HUES48 (cell line): ENCODE measurements around the gene TM9SF3.

Experiments used
- H3K27ac ChIP-seq: one replicate; pipeline ENCODE4 v1.7.0; 2013; ENCODE audit warnings: low read depth, low read length, inconsistent platforms
- H3K27me3 ChIP-seq: 2 replicates; pipeline ENCODE4 v1.6.1; 2013; ENCODE audit warnings: mild to moderate bottlenecking, low read length; ENCODE audit not compliant: control insufficient read depth, insufficient read depth
- H3K36me3 ChIP-seq: 2 replicates; pipeline ENCODE4 v1.6.1; 2013; ENCODE audit warnings: low read length; ENCODE audit not compliant: control insufficient read depth, insufficient read depth
- H3K4me1 ChIP-seq: 2 replicates; pipeline ENCODE4 v1.6.1; 2013; ENCODE audit warnings: mild to moderate bottlenecking, low read length; ENCODE audit not compliant: control insufficient read depth, insufficient read depth
- H3K4me3 ChIP-seq: 2 replicates; pipeline ENCODE4 v1.5.1; 2013; ENCODE audit warnings: mild to moderate bottlenecking, low read depth, low read length
- H3K9ac ChIP-seq: 2 replicates; pipeline ENCODE4 v1.6.1; 2013; ENCODE audit warnings: mild to moderate bottlenecking, low read depth, low read length, moderate library complexity
- H3K9me3 ChIP-seq: 2 replicates; pipeline ENCODE4 v1.6.1; 2013; ENCODE audit warnings: low read length; ENCODE audit not compliant: control insufficient read depth, insufficient read depth

The TM9SF3 gene

DNA sequence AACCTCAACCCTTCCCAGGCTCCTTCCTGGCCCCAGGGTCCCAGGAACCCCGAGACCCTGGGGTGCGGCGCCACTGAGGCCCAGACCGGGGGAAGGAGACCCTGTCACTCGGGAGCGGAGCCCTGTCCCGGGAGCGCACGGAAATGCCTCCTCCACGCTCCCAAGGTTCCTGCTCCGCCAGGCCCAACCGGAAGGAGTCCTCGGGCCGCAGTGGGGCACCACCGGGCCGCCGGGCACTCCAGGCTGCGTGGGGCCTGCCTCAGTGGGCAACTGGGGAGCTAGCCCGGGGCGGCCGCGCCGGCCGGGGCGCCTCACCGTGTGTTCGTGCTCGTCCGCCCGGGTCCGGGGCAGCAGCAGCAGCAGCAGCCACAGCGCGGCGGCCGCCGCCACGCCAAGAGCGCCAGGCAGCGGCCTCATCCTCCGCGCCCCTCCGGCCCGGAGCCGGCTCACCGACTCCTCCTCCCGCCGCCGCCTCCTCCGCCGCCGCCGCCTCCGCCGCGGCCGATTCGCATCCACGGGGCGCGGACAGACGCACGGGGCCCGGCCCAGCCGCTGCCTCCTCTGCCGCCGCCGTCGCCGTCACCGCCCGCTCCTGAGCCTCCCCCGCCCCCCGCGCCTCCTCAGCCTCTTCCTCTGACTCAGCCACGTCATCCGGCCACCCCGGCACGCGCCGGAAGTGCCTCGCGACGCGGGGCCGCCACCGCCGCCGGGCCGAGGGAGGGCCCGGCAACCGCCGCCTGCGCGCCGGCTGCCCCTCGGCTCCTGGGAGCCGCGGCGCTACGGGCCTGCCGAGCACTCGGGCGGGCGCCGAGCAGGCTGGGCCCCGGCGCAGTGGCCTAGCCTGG is at the start of gene TM9SF3:
TM9SF3 (minus strand) TSS at position 594 of the 845 bp plus-strand sequence; CDS start at position 417, 177 bp downstream.
- Histone ChIP-seq H3K9me3 (no peaks in the 10 kb centered on the region), H3K4me3 (peak within 1 kb of the TSS; percentile 93), H3K4me1 (peaks cover 20% of the 10 kb centered on the region), H3K27ac (peak within 1 kb of the TSS; percentile 99), H3K27me3 (no peaks in the 10 kb centered on the region), H3K9ac (peak within 1 kb of the TSS; percentile 97), H3K36me3 (no peaks in the 10 kb centered on the region)

- no peak overlapping the region for H3K27ac ChIP-seq
- no peaks in the 10 kb centered on the region for H3K36me3 ChIP-seq
- H3K27me3 ChIP-seq: no peaks in the 10 kb centered on the region
Measured at GRCh38 chr10:96636551-96636950, 49.7 kb upstream of the TM9SF3 start.

DNA sequence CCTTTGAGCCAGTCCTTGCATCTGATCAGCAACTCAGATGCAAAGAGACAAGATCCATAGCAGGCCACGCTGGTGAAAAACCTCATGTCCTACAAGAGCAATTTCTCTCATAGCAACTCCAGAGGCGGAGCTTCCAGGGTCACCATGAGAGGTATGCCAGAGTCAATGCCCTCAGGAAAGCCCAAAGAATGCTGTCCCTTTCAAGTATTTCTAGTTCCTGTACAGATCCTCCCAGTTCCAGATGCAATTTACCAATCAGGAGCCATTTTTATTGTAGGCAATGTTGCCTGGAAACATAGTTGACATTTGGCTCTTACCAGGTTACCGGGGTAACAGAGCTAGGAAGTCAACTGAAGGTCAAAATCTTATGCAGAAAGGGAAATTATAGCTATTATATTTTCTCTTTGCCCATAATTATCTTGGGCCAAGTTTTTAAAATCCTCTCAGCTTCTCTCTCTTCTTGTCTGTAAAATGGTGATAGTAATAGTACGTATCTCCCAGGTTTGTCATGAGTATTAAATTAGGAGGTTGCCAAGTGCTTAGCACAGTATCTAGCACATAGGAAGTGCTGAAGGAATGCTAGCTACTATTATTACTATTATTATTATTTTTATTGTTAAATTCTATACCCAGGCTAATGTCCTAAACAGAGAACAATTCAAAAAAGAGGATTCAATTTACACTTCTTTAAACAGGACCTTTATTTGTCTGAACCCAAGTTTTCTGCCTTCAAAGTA is 46.3 kb upstream of the TM9SF3 start:
- H3K9ac ChIP-seq: no peak overlapping the region
- H3K36me3 ChIP-seq: no peaks in the 10 kb centered on the region
- no peaks in the 10 kb centered on the region for H3K4me1 ChIP-seq
- no peaks in the 10 kb centered on the region for H3K9me3 ChIP-seq
- no peak overlapping the region for H3K27ac ChIP-seq
- H3K27me3 ChIP-seq: no peaks in the 10 kb centered on the region
- no peak overlapping the region for H3K4me3 ChIP-seq

More at GRCh38 chr10:96636551-96636950, 49.7 kb upstream of the TM9SF3 start:
- H3K9ac ChIP-seq: no peak overlapping the region
- no peak overlapping the region for H3K4me3 ChIP-seq
- no peaks in the 10 kb centered on the region for H3K9me3 ChIP-seq
- H3K4me1 ChIP-seq: no peaks in the 10 kb centered on the region

DNA sequence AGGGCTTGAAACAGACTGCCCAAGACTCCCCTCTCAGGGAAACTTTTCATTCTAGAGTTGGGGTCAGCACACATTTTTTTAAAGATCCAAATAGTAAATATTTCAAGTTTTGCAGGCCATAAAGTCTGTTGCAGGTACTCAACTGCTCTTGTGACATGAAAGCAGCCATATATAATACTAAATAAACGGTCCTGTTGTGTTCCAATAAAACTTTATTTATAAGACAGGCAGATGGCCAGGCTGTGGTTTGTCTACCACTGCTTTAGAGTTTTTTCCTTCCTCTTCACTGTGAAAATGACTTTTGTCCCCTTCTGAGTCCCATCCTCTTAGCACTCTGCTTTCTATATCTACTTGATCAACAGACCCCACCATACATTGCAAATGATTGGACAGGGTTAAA is 40.5 kb upstream of the TM9SF3 start:
- no peaks in the 10 kb centered on the region for H3K9me3 ChIP-seq
- no peaks in the 10 kb centered on the region for H3K36me3 ChIP-seq
- no peaks in the 10 kb centered on the region for H3K27me3 ChIP-seq
- H3K9ac ChIP-seq: no peak overlapping the region
- H3K27ac ChIP-seq: no peak overlapping the region
- H3K4me3 ChIP-seq: no peak overlapping the region
- H3K4me1 ChIP-seq: no peaks in the 10 kb centered on the region

DNA sequence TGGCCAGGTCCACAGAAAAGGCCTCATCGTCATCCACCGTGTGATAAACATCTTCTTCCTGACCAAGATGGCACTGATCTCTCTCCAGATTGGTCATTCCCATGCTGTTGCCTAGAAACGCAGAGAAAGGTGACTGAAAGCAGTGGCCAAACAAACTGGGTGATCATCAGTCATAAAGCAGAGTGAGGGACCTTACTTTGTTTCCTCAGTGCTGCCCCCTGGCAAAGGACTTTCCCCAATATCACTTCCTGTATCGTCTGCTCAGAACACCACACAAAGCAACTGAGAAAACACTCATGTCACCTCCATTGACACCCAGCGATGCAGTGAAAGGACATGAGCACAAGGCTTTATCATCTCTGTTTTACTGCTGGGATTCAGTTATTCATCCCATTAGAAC is 40.0 kb upstream of the TM9SF3 start:
- no peaks in the 10 kb centered on the region for H3K4me1 ChIP-seq
- no peaks in the 10 kb centered on the region for H3K27me3 ChIP-seq
- no peak overlapping the region for H3K9ac ChIP-seq
- H3K27ac ChIP-seq: no peak overlapping the region
- H3K36me3 ChIP-seq: no peaks in the 10 kb centered on the region
- no peak overlapping the region for H3K4me3 ChIP-seq
- H3K9me3 ChIP-seq: no peaks in the 10 kb centered on the region

DNA sequence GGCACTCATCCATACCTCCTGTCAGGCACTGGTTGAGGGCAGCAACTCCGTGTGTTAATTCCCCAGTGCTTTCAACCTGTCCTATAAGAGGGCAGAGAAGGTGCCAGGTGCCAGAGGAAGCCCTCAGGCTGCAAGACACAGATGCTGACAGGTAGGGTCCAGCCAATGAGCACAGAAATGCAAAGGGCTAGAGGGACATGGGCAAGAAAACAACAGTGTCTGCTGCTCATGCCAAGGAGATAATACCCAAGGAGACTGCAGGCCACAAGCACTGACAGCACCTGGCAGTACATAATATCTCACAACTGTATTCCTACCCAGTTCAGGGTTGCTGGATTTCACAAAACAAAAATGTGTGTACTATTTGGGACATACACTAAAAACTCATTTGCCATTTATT is 38.4 kb upstream of the TM9SF3 start:
- Histone ChIP-seq H3K36me3 (no peaks in the 10 kb centered on the region), H3K4me3 (no peak overlapping the region), H3K27me3 (no peaks in the 10 kb centered on the region), H3K9me3 (no peaks in the 10 kb centered on the region), H3K9ac (no peak overlapping the region), H3K27ac (no peak overlapping the region), H3K4me1 (no peaks in the 10 kb centered on the region)

DNA sequence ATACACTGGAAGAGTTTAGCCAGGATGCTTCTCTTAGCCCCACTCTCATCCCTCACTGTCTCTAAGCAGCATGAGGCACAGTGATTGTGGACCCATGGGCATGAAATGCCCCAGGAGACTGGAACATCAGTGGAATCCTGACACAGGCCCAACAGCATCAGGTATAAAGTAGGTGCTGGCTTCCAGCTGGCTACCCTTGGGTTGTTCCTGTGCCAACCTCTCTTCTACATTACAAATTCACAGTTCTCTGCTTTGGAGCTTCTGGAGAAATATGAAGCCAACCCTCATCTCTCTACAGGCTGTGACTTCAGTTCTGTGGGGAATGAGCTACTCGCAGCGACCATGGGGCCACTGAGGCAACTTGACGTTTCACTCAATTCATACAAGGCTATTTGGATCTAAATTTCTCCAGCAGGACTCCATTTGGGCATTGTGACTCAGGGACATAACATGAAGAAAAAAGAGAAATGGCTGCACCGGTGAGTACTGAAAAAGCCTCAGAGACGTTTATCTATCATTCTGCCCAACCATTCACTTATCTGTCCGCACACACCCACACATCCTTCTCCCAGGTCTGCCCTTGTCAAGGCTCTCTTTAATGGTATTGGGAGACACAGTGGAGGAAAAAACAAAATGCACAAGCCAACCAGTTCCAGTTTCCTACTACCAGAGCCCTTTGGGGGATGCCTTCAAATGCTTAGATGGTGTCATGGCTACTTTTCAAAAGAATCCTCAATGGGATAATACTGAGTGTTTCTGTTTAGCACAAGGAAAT is 35.4 kb upstream of the TM9SF3 start:
- H3K27ac ChIP-seq: no peak overlapping the region
- no peaks in the 10 kb centered on the region for H3K27me3 ChIP-seq
- H3K4me3 ChIP-seq: no peak overlapping the region
- H3K9ac ChIP-seq: no peak overlapping the region
- no peaks in the 10 kb centered on the region for H3K36me3 ChIP-seq
- H3K9me3 ChIP-seq: no peaks in the 10 kb centered on the region
- H3K4me1 ChIP-seq: no peaks in the 10 kb centered on the region

DNA sequence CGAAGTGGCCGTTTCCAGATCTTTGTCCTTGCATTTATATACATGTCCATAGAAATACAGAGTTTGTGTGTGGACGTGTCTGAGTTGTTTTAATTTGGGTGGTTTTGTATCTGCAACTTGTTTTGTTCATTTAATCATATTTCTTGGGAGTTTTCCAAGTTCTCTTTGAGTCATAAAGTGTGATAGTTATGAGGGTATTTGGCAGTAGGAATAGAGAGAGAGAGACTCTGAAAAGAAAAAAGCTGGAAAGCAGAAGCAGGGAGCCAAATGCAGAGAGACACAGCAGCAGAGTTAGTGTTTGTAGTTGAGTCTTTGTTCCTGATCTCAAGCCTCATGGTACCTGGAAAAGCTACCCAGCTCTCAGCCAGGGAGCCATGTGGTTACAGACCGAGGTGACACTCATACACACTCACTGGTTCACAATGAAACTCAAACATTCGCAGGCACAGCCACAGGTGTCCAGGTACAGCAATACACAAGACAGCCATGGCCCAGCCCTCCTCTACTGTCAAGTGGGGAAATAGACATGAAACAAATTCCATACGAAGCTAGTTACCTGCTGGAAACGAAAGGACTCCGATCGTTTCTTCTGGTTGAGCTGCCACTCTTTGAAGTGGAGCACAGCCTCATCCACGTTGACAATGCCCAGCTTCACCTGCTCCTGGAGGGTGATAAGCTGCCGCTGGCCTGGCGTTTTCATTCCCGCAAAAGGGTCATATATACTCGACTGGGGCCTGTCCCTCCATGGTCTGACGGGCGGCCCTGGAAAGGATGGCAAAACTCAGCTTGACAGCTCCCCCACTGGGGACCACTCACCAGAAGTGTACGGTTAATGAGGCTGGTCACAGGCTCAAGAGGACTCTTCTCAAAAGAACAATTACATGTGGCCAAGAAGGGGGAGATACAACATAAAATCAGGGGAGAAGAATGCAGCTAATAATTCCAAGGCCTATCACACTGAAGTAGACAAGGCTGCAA is 33.3 kb upstream of the TM9SF3 start:
- H3K27ac ChIP-seq: no peak overlapping the region
- H3K9me3 ChIP-seq: no peaks in the 10 kb centered on the region
- H3K4me3 ChIP-seq: no peak overlapping the region
- peaks cover 6% of the 10 kb centered on the region; the same call in 1 of the 2 replicates for H3K4me1 ChIP-seq
- no peak overlapping the region for H3K9ac ChIP-seq
- no peaks in the 10 kb centered on the region for H3K36me3 ChIP-seq
- no peaks in the 10 kb centered on the region for H3K27me3 ChIP-seq

GRCh38 chr10:96619120-96619519 is 32.3 kb upstream of the TM9SF3 start:
- Histone ChIP-seq H3K36me3 (no peaks in the 10 kb centered on the region), H3K4me3 (no peak overlapping the region), H3K4me1 (peaks cover 6% of the 10 kb centered on the region; the same call in 1 of the 2 replicates), H3K27me3 (no peaks in the 10 kb centered on the region), H3K9ac (no peak overlapping the region), H3K9me3 (no peaks in the 10 kb centered on the region), H3K27ac (no peak overlapping the region)

DNA sequence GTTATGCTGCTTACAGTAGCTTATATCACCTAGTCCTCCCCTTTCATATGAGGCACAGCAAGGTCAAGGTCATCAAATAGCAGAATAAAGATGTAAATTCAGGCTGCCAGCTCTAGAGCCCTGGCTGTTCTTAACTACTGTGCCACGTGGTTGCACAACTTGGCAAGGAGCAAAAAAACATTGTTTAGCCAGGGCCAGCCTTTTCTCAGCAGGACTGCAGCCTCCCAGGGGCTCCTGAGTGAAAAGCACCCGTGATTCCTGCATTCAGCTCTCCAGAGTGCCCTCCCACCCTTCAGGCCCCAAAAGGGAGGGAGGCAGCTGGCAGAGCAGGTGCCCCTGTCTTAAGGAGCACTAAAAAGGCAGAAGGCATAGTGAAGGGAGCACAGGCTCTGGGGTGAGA is 31.8 kb upstream of the TM9SF3 start:
- H3K27ac ChIP-seq: no peak overlapping the region
- H3K36me3 ChIP-seq: no peaks in the 10 kb centered on the region

More for the DNA sequence above, 31.8 kb upstream of the TM9SF3 start:
- Histone ChIP-seq H3K27me3 (no peaks in the 10 kb centered on the region), H3K4me1 (peaks cover 6% of the 10 kb centered on the region; the same call in 1 of the 2 replicates), H3K9ac (no peak overlapping the region), H3K4me3 (no peak overlapping the region), H3K9me3 (no peaks in the 10 kb centered on the region)
